Trophoblast cell (in vitro differentiated cells and primary cell): ENCODE results near the gene P4HA2.

Experiments used
- DNase-seq, 2 donors: peaks; one replicate each; pipeline ENCODE4 v3.0.0-alpha.2; 2016
- H2AFZ ChIP-seq: 2 replicates; pipeline ENCODE4 v1.6.1; 2013; ENCODE audit warnings: low read length, moderate library complexity, mild to moderate bottlenecking; ENCODE audit not compliant: insufficient read depth, poor library complexity
- H2AK5ac ChIP-seq: 2 replicates; pipeline ENCODE4 v1.6.1; 2013; ENCODE audit warnings: mild to moderate bottlenecking, low read length
- H2BK120ac ChIP-seq: 2 replicates; pipeline ENCODE4 v1.6.1; 2013; ENCODE audit warnings: low read length, mild to moderate bottlenecking, moderate library complexity; ENCODE audit not compliant: insufficient read depth, poor library complexity
- H2BK12ac ChIP-seq: 2 replicates; pipeline ENCODE4 v1.6.1; 2013; ENCODE audit warnings: mild to moderate bottlenecking, low read length, moderate library complexity
- H2BK5ac ChIP-seq: 2 replicates; pipeline ENCODE4 v1.6.1; 2013; ENCODE audit warnings: low read length, low read depth, moderate library complexity, mild to moderate bottlenecking; ENCODE audit not compliant: poor library complexity
- H3K14ac ChIP-seq: 2 replicates; pipeline ENCODE4 v1.6.1; 2013; ENCODE audit warnings: mild to moderate bottlenecking, low read length
- H3K18ac ChIP-seq: 2 replicates; pipeline ENCODE4 v1.6.1; 2013; ENCODE audit warnings: mild to moderate bottlenecking, low read length
- H3K23ac ChIP-seq: 2 replicates; pipeline ENCODE4 v1.6.1; 2013; ENCODE audit warnings: low read length
- H3K27ac ChIP-seq: 2 replicates; pipeline ENCODE4 v1.5.1; 2013; ENCODE audit warnings: low read depth, mild to moderate bottlenecking, inconsistent platforms, low read length, moderate library complexity
- H3K27me3 ChIP-seq: 2 replicates; pipeline ENCODE4 v1.6.1; 2013; ENCODE audit warnings: inconsistent platforms, mild to moderate bottlenecking, low read length, moderate library complexity; ENCODE audit not compliant: insufficient read depth
- H3K36me3 ChIP-seq, 2 experiments: 1 replicate in 1 of 2; 2 replicates in 1 of 2; pipeline ENCODE4 v1.6.1; 2013; ENCODE audit warnings: low read length in 2 of 2, mild to moderate bottlenecking in 2 of 2, moderate library complexity in 1 of 2; ENCODE audit not compliant: insufficient read depth in 2 of 2, control insufficient read depth in 1 of 2
- H3K4ac ChIP-seq: 2 replicates; pipeline ENCODE4 v1.6.1; 2013; ENCODE audit warnings: low read depth, mild to moderate bottlenecking, low read length, moderate library complexity
- H3K4me1 ChIP-seq, 2 experiments: 1 replicate in 1 of 2; 2 replicates in 1 of 2; pipeline ENCODE4 v1.6.1; 2013; ENCODE audit warnings: low read length in 2 of 2, mild to moderate bottlenecking in 2 of 2, moderate library complexity in 1 of 2; ENCODE audit not compliant: insufficient read depth in 2 of 2, control insufficient read depth in 1 of 2
- H3K4me2 ChIP-seq: 2 replicates; pipeline ENCODE4 v1.6.1; 2013; ENCODE audit warnings: inconsistent platforms, mild to moderate bottlenecking, low read length, moderate library complexity
- H3K4me3 ChIP-seq: 2 replicates; pipeline ENCODE4 v1.5.1; 2013; ENCODE audit warnings: mild to moderate bottlenecking, low read depth, low read length, inconsistent platforms
- H3K79me1 ChIP-seq: one replicate; pipeline ENCODE4 v1.6.1; 2013; ENCODE audit warnings: low read length
- H3K79me2 ChIP-seq: 2 replicates; pipeline ENCODE4 v1.6.1; 2013; ENCODE audit warnings: low read length, mild to moderate bottlenecking; ENCODE audit not compliant: control insufficient read depth, insufficient read depth, poor library complexity
- H3K9ac ChIP-seq: 2 replicates; pipeline ENCODE4 v1.6.1; 2013; ENCODE audit warnings: mild to moderate bottlenecking, low read length
- H3K9me3 ChIP-seq: 2 replicates; pipeline ENCODE4 v1.6.1; 2013; ENCODE audit warnings: low read depth, mild to moderate bottlenecking, control low read depth, inconsistent platforms, low read length; ENCODE audit not compliant: insufficient read depth
- H4K12ac ChIP-seq: 2 replicates; pipeline ENCODE4 v1.6.1; 2013; ENCODE audit warnings: low read depth, mild to moderate bottlenecking, low read length, moderate library complexity
- H4K8ac ChIP-seq: 2 replicates; pipeline ENCODE4 v1.6.1; 2013; ENCODE audit warnings: low read depth, mild to moderate bottlenecking, low read length, moderate library complexity
- H4K91ac ChIP-seq: one replicate; pipeline ENCODE4 v1.6.1; 2013; ENCODE audit warnings: low read depth, mild to moderate bottlenecking, low read length, moderate library complexity
- WGBS: extraction: QIAGEN DNeasy Blood & Tissue Kit; methylation state at CpG from one replicate; pipeline ENCODE4 v1.1.7; 2013; ENCODE audit warnings: missing lambda C conversion rate; ENCODE audit not compliant: insufficient read length, insufficient coverage; ENCODE audit errors: extremely low coverage; 5-methylcytosine and 5-hydroxymethylcytosine counted together

The P4HA2 gene

GRCh38 chr5:132229236-132229635, 1.6 kb upstream of the P4HA2 start:
- Histone ChIP-seq H4K91ac (no peak overlapping the region), H3K4me1 (peaks cover 11 to 12% of the 10 kb centered on the region in 2 experiments), H3K79me2 (peaks cover 8% of the 10 kb centered on the region), H4K12ac (no peak overlapping the region), H2BK5ac (no peak overlapping the region), H3K18ac (no peak overlapping the region), H2AK5ac (no peak overlapping the region), H2BK120ac (no peak overlapping the region), H3K27me3 (no peaks in the 10 kb centered on the region), H3K9ac (no peak overlapping the region), H3K36me3 (no peaks in the 10 kb centered on the region), H4K8ac (no peak overlapping the region), H3K14ac (no peak overlapping the region), H3K23ac (no peak overlapping the region), H3K4me2 (no peak overlapping the region), H2AFZ (no peak overlapping the region), H3K4me3 (no peak overlapping the region), H3K9me3 (peaks cover 2% of the 10 kb centered on the region), H2BK12ac (no peak overlapping the region), H3K27ac (no peak overlapping the region), H3K4ac (no peak overlapping the region), H3K79me1 (peaks cover 13% of the 10 kb centered on the region)
- WGBS, result no CpG with 5 or more reads among the region's 5 CpGs
- no peak for DNase-seq

GRCh38 chr5:132228241-132229035, 785 bp upstream of the P4HA2 start:
- Histone ChIP-seq H3K18ac (no peak overlapping the region), H2BK120ac (peak overlapping the region; percentile 84), H2BK12ac (no peak overlapping the region), H3K27me3 (no peaks in the 10 kb centered on the region), H2BK5ac (no peak overlapping the region), H4K12ac (peak overlapping the region; percentile 80), H3K36me3 (no peaks in the 10 kb centered on the region), H3K23ac (no peak overlapping the region), H4K8ac (peak overlapping the region; percentile 94), H2AFZ (peak overlapping the region; percentile 90), H3K4ac (peak overlapping the region; percentile 52), H2AK5ac (peak overlapping the region; percentile 30), H3K27ac (no peak overlapping the region), H3K9me3 (no peaks in the 10 kb centered on the region), H3K4me3 (peak overlapping the region; percentile 76), H3K4me2 (peak overlapping the region; percentile 95), H3K79me1 (peaks cover 13% of the 10 kb centered on the region), H3K9ac (peak overlapping the region; percentile 61), H3K4me1 (peaks cover 11 to 12% of the 10 kb centered on the region in 2 experiments), H3K14ac (peak overlapping the region; percentile 86), H4K91ac (peak overlapping the region; percentile 89), H3K79me2 (peaks cover 8% of the 10 kb centered on the region)
- WGBS, result no CpG with 5 or more reads among the region's 27 CpGs
- no peak for DNase-seq

GRCh38 chr5:132227235-132227484, 493 bp downstream of the P4HA2 start:
- no peak overlapping the region for H3K4ac ChIP-seq
- no peaks in the 10 kb centered on the region for H3K27me3 ChIP-seq
- WGBS, result no CpG with 5 or more reads among the region's 13 CpGs

GRCh38 chr5:132226516-132227234, 978 bp downstream of the P4HA2 start:
- peak overlapping the region; percentile 27 for H3K14ac ChIP-seq
- H4K91ac ChIP-seq, result peak overlapping the region; percentile 45
- peak overlapping the region; percentile 4 for H4K12ac ChIP-seq
- no peak overlapping the region for H3K9ac ChIP-seq
- peaks cover 8% of the 10 kb centered on the region for H3K79me2 ChIP-seq
- DNase-seq, result peak; percentile 59 to 61
- peak overlapping the region; percentile 2 for H2BK12ac ChIP-seq
- no CpG with 5 or more reads among the region's 23 CpGs for WGBS
- H3K4me3 ChIP-seq, result peak overlapping the region; percentile 58
- no peak overlapping the region for H2AK5ac ChIP-seq
- H2AFZ ChIP-seq, result peak overlapping the region; percentile 32
- peak overlapping the region; percentile 94 for H4K8ac ChIP-seq
- H3K4me2 ChIP-seq, result peak overlapping the region; percentile 95
- no peaks in the 10 kb centered on the region for H3K27me3 ChIP-seq
- no peak overlapping the region for H3K4ac ChIP-seq
- H3K79me1 ChIP-seq, result peaks cover 13% of the 10 kb centered on the region
- H3K9me3 ChIP-seq, result no peaks in the 10 kb centered on the region
- H2BK5ac ChIP-seq, result no peak overlapping the region
- no peak overlapping the region for H3K18ac ChIP-seq
- no peak overlapping the region for H3K27ac ChIP-seq
- no peak overlapping the region for H2BK120ac ChIP-seq
- peaks cover 11 to 12% of the 10 kb centered on the region in 2 experiments for H3K4me1 ChIP-seq
- peak overlapping the region; percentile 18 for H3K23ac ChIP-seq
- no peaks in the 10 kb centered on the region for H3K36me3 ChIP-seq

More at GRCh38 chr5:132227235-132227484, 493 bp downstream of the P4HA2 start:
- no peak for DNase-seq
- no peak overlapping the region for H3K18ac ChIP-seq
- peak overlapping the region; percentile 45 for H2BK5ac ChIP-seq
- H4K91ac ChIP-seq, result peak overlapping the region; percentile 45
- H3K79me2 ChIP-seq, result peaks cover 8% of the 10 kb centered on the region
- H3K9me3 ChIP-seq, result no peaks in the 10 kb centered on the region
- H3K27ac ChIP-seq, result no peak overlapping the region
- peak overlapping the region; percentile 94 for H4K8ac ChIP-seq
- peaks cover 11 to 12% of the 10 kb centered on the region in 2 experiments for H3K4me1 ChIP-seq
- no peaks in the 10 kb centered on the region for H3K36me3 ChIP-seq
- H4K12ac ChIP-seq, result peak overlapping the region; percentile 28
- H3K9ac ChIP-seq, result no peak overlapping the region
- no peak overlapping the region for H3K23ac ChIP-seq
- H2AFZ ChIP-seq, result peak overlapping the region; percentile 32
- peaks cover 13% of the 10 kb centered on the region for H3K79me1 ChIP-seq
- no peak overlapping the region for H2BK12ac ChIP-seq
- peak overlapping the region; percentile 21 for H2BK120ac ChIP-seq
- H3K14ac ChIP-seq, result peak overlapping the region; percentile 68
- no peak overlapping the region for H2AK5ac ChIP-seq
- H3K4me3 ChIP-seq, result peak overlapping the region; percentile 76
- H3K4me2 ChIP-seq, result peak overlapping the region; percentile 95
